ENCODE measurements around the gene CYB561.

DNA sequence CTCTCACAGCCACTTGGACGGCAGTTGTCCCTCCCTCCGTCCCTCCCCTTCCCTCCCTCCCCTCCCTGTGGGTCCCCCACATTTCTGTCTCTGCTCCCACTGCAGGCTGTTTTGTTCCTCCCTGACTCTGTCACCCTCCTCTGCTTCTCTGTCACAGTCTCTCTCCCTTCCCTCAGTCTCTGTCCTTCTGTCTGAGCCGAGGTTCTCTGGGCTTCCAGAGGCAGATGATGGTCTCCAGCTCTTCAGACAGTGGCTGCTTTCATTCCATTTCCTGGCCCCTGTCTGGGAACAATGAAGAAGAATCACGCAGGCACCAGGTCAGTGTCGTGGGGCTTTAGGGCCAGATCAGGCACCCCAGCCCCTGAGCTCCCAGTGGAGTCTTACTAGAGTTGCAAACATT lies 8.8 kb upstream of the CYB561 start:
- TF ChIP-seq, protein P1, sequence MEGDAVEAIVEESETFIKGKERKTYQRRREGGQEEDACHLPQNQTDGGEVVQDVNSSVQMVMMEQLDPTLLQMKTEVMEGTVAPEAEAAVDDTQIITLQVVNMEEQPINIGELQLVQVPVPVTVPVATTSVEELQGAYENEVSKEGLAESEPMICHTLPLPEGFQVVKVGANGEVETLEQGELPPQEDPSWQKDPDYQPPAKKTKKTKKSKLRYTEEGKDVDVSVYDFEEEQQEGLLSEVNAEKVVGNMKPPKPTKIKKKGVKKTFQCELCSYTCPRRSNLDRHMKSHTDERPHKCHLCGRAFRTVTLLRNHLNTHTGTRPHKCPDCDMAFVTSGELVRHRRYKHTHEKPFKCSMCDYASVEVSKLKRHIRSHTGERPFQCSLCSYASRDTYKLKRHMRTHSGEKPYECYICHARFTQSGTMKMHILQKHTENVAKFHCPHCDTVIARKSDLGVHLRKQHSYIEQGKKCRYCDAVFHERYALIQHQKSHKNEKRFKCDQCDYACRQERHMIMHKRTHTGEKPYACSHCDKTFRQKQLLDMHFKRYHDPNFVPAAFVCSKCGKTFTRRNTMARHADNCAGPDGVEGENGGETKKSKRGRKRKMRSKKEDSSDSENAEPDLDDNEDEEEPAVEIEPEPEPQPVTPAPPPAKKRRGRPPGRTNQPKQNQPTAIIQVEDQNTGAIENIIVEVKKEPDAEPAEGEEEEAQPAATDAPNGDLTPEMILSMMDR (IDR thresholded peaks at IDR 0.05; ENCODE audit: insufficient read depth, low read depth, low read length) = no peak
- TF ChIP-seq EZH2 (IDR thresholded peaks at IDR 0.05; ENCODE audit: insufficient read depth, low read length) = no peak
